ENCODE results near the gene EZH2. TPM values are rescaled to one million over a fixed set of nuclear protein-coding genes. Genes with fewer than 3 reads are reported as not detected.

EZH2 gene
- total and polyA plus RNA-seq, 2 donors (not counting 3 experiments of a cell fraction or from before 2014, with no cell fraction given) = 16.9 to 33.4 TPM

GRCh38 chr7:148813890-148814289, 70.2 kb downstream of the EZH2 start:
- CTCF ChIA-PET = no interaction called here
- H3K4me3 ChIP-seq (replicated peaks in 1 of 3; ENCODE audit: insufficient read depth in 1 of 3, low read depth in 1 of 3, low read length in 3 of 3) = no peak overlapping the region
- intact Hi-C loops (cut with micrococcal nuclease) (loop anchor here (10.0 kb wide), 1 partner anchor 151 kb away; no protein-coding TSS in a partner anchor), dilution Hi-C loops (cut with MboI; ENCODE audit: extremely low pct_ligation_motif_present, low sequenced_read_pairs) (no loop called here)
- H3K4me2 ChIP-seq (ENCODE audit: insufficient read depth, low read length) = no peak overlapping the region
- H3K27ac ChIP-seq (ENCODE audit: insufficient read depth, low read depth, low read length) = no peak overlapping the region
- H3K79me2 ChIP-seq (ENCODE audit: control insufficient read depth, insufficient read depth, low read length) = no peaks in the 10 kb centered on the region
- POLR2A ChIA-PET = interaction anchor here (0.7 kb wide), 1 partner anchor 24 kb away, joined by 3 read pairs; no protein-coding TSS in a partner anchor
- no peaks in the 10 kb centered on the region for H3K9me1 ChIP-seq (replicated peaks; ENCODE audit: control insufficient read depth, extremely low read depth, insufficient read depth, low read length)
- no peak overlapping the region for H3K9ac ChIP-seq (replicated peaks; ENCODE audit: extremely low read depth, insufficient read depth, low read length)
- H3K36me3 ChIP-seq (ENCODE audit: control insufficient read depth in 2 of 2, extremely low read depth in 1 of 2, insufficient read depth in 2 of 2, low read length in 2 of 2) = peaks cover 6 to 7% of the 10 kb centered on the region in 2 experiments
- no peaks in the 10 kb centered on the region for H4K20me1 ChIP-seq (replicated peaks; ENCODE audit: control insufficient read depth, extremely low read depth, insufficient read depth, low read length)
- H3K4me1 ChIP-seq (ENCODE audit: control insufficient read depth, extremely low read depth, insufficient read depth, low read length) = peaks cover 9% of the 10 kb centered on the region
- DNase-seq (ENCODE audit: low read depth, low spot score) (no peak), FAIRE-seq (no peak)
- TF ChIP-seq CTCF (IDR thresholded peaks at IDR 0.05; ENCODE audit: extremely low read depth in 1 of 2, insufficient read depth in 1 of 2, low read depth in 1 of 2, low read length in 2 of 2) (no peak), FOS (IDR thresholded peaks at IDR 0.05; ENCODE audit: borderline replicate concordance, insufficient read depth, low read length) (no peak), POLR2AphosphoS5 (IDR thresholded peaks at IDR 0.05; ENCODE audit: insufficient read depth, low read depth, low read length) (no peak), JUN (IDR thresholded peaks at IDR 0.05; ENCODE audit: borderline replicate concordance, insufficient read depth, insufficient read length, low read depth) (no peak), POLR2A (IDR thresholded peaks at IDR 0.05; ENCODE audit: low read depth, low read length) (no peak), MYC (IDR thresholded peaks at IDR 0.05; ENCODE audit: low read depth, low read length) (no peak), EZH2 (IDR thresholded peaks at IDR 0.05; ENCODE audit: borderline replicate concordance, low read depth, low read length, severe bottlenecking) (no peak), MAX (IDR thresholded peaks at IDR 0.05; ENCODE audit: insufficient read depth, insufficient read length) (no peak), GATA2 (IDR thresholded peaks at IDR 0.05; ENCODE audit: insufficient read depth, insufficient read length, low read depth, low read length) (no peak)
- no peak overlapping the region for H2AFZ ChIP-seq (ENCODE audit: low read depth, low read length)
- BruUV-seq (replicated peaks) = no TSS peak
- H3K9me3 ChIP-seq (replicated peaks; ENCODE audit: control insufficient read depth, insufficient read depth, low read length) = no peaks in the 10 kb centered on the region
- no peaks in the 10 kb centered on the region for H3K27me3 ChIP-seq (ENCODE audit: control insufficient read depth in 2 of 2, insufficient read depth in 2 of 2, low read length in 2 of 2)
